Activated CD8-positive, alpha-beta memory T cell treated with anti-CD3 and anti-CD28 coated beads, Interleukin-2, amount 50 U/mL, for 48 hours (primary cell): ENCODE measurements around the gene ABHD2.
"Not testable (repeated sequence)": the region's sequence is repeated elsewhere in the genome, so short reads cannot be mapped to it uniquely, and the experiment has no call there.

Experiments used
- DNase-seq: peaks from one replicate; pipeline ENCODE4 v3.0.0-alpha.2; 2020

Gene ABHD2

DNA sequence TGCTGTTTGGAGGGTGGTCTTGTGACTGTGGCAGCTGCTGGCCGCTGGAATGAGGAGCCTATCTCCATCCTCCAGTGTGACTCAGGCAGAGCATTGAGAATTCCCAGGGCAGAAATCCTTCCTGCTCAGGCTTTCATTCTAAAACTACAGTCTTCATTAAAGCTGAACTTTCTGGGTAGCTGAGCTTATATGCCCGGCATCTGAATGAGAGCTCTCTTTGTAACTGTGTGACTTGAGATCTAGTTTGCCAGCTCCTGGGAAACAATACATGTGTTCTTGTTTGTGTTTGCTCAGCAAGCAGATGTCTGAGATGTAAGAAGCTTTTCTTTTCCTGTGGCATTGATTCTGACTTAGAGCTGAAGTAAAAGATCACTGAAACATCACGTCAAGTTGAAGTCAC lies 110.7 kb downstream of the ABHD2 start:
- no peak for DNase-seq

DNA sequence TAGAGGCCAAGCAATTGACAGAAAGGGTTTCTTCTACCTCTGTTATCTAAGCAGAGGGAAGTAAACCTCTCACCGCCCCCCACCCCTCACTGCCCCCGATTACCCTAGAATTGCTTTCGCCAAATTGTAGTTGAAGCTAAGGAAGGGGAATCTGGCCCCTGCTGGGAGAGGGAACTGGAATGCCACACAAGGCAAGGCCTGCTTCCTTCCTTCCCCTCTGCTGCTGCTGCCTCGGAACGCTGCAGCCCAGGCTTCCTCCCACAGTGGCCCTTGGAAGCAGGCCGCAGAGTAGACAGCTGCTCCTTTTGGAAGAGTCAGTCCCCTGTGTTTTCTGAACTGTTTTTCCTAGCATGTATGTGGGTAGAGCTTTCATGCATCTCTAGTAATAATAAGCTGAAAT lies 111.5 kb downstream of the ABHD2 start:
- no peak for DNase-seq

DNA sequence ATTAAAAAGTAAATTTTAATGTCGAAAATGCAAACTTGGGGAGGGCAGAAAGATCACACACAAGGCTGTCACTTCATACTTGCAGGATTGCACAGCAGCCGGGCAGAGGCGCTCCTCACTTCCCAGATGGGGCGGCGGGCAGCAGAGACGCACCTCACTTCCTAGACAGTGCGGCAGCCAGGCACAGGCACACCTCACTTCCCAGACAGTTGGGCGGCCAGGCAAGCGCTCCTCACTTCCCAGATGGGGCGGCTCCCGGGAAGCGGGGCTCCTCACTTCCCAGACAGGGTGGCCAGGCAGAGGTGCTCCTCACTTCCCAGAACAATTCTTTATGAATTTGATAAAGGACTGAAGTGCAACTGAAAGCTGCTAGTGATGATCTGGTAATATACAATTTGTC lies 111.9 kb downstream of the ABHD2 start:
- DNase-seq = no peak

DNA sequence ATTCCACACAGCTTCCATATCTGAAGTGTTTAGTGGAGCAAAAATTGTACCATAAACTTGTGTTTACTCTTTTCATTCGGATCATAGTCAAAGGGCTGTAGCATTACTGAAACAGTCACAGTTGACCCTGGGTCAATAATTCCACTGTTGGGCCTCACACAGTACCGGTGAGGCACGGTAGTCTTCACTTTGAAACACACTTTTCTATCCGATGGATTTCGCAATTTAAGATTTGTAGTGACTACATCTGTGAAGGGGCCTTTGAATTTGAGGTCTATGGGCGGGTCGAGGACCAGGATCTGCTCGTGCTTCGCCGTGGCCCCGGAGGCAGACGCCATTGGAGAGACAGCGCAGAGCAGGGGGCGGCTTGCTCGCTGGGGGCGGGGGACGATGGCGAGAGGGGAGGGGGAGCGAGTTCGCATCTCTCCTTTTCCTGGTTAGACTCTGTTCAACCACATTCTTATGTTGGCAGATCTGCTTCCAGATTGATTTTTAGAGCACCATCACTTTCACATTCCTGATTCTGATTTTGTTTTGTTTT lies 113.3 kb downstream of the ABHD2 start:
- no peak for DNase-seq

DNA sequence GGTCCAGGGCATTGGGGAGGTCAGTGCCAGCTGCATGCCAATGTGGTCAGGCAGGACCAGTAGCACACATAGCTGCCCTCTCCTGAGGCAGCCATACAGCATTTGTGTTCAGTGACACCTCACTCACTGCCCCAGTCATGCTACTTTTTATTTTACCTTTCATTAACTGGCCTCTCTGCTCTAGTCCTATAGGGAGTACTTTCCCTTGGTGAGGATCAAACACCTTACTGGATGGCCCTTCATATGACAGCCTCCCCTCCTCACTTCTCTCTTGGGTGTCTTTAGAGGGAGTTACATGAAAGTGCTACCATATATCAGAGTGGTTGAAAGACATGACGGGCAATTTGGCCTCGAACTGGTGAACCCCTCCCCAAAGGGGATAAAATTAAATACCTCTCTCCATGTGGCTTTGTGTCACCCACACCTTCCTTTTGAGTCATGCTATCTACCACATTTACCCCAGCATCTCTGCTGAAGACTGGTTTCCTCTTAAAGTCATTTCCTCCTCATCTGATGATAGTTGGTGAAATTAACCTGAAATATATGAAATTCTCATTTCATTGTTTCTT lies 115.5 kb downstream of the ABHD2 start:
- DNase-seq = no peak

DNA sequence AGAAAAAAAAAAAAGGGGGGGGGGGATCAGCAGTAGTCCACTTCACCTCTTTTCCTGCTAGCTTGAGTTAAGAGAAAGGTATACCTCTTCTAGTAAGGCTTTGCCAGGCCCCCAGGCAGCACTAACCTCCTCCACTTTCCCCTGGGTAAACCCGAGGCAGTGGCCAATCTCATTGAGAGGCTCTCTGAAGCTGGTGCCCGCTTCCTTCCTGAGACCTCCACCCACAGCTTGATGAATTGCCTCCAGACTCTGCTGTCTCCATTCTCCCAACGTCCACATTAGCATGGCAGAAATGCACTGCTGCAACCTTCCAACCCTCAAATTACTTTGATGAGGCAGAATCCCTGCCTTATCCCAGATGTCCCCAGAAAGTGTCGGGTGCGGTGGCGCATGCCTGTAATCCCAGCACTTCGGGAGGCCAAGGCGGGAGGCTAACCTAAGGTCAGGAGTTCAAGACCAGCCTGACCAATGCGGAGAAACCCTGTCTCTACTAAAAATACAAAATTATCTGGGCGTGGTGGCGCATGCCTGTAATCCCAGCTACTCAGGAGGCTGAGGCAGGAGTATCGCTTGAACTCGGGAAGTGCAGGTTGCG lies 117.8 kb downstream of the ABHD2 start:
- DNase-seq = no peak

DNA sequence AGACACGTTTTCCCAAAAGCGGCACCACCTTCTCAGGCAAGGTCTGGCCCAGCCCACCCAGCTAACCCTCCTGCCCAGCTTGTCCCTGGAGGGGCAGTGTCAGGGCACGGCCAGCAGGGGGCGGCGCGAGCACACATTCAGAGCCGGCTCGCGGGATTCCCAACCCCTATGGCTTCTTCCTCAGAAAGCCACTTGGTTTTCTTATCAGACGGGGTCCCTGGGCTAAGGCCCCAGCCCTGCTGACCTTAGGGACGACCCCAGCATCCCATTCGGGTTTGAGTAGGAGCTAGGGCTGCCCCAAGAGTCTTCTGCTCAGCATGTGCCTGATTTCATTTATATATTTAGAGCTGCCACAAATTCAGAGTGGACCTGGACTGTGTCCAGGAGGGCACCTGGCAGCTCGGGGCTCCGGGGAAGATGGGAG lies 118.7 kb downstream of the ABHD2 start:
- peak; percentile 91 for DNase-seq

DNA sequence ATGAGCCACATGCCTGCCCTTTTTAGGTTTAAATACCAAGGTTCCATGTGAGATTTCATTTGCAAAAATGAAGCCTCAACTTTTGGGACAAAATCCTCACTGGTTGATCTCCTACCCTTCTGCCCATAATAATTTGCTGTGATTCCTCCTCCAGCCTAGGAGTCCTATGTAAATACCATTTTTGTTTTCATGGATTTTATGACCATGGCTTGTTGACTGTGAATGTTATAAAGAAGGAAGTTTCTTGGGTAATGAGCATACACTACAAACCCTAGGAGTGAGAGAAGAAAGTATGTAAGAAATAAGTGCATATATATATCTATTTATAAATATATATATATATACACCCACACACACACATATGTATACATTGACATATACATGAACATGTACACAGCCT lies 120.0 kb downstream of the ABHD2 start:
- no peak for DNase-seq

DNA sequence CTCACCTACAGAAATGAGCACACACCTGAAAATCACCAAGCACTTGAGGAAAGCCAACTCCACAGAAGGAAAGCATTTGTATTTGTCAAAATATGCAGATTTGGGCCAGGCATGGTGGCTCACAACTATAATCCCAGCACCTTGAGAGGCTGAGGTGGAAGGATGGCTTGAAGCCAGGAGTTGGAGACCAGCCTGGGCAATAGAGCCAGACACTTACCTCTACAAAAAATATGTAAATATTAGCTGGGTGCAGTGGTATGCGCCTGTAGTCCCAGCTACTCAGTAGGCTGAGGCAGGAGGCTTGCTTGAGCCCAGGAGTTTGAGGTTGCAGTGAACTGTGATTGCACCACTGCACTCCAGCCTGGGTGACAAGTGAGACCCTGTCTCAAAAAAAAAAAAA lies 120.8 kb downstream of the ABHD2 start:
- no peak for DNase-seq

DNA sequence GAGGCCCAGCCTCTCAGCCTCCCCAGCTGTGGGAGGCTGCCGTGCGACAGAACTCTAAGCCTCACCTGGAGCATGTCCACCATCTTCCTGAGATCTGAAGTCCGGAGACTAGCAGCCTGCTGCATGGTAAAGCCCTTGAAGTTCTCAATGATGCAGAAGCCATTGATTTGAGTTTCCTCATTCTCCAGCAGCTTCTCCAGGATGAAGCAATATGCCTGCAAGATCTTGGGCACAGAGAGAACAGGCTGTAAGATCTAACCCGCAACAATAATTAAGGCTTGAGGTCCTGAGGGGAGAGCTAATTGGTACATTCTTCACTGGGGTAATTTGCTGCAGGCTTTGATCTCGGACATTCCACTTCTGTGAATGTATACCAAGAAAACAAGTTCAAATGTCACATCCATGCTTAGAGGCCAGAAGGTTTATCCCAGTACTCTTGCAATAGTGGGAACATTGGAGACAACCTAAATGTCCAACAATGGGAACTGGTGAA lies 123.5 kb downstream of the ABHD2 start:
- no peak for DNase-seq

DNA sequence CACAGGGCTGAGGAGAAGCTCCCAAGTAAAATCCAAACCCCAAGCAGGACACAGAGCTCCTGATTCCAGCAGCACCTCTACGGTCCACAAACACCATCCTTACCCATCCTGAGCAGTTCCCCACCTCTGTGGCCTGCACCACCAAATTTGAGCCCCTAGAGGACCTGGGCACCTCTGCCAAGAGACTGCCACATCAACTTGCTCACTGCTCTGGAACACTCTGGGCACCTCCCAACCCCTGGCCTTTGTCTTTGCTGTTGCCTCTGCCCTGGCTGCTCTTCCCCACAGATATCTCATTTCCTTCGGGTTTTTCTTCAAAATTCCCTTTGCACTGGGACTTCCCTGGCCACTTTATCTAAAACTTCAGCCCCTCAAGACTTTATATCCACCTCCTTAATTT lies 127.4 kb downstream of the ABHD2 start:
- DNase-seq = no peak

DNA sequence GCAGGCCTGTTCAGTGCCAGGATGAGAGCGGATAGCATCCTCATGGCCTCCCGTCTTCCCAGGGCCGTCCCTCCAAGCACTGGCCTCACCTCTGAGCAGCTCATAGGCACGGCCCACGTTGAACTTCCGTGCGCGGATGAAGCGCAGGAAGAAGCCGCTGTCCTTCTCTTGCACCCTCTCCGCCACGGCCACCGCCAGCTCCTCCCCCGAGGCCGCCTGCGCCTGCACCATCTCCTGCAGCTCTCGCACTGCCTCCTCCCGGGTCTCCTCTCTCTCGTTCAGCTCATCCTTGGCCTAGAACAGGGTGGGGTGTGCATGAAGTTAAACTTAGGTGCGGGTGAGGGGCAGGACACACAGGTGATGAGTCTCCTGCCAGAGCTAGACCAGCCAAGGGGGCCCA lies 128.8 kb downstream of the ABHD2 start:
- DNase-seq = no peak

DNA sequence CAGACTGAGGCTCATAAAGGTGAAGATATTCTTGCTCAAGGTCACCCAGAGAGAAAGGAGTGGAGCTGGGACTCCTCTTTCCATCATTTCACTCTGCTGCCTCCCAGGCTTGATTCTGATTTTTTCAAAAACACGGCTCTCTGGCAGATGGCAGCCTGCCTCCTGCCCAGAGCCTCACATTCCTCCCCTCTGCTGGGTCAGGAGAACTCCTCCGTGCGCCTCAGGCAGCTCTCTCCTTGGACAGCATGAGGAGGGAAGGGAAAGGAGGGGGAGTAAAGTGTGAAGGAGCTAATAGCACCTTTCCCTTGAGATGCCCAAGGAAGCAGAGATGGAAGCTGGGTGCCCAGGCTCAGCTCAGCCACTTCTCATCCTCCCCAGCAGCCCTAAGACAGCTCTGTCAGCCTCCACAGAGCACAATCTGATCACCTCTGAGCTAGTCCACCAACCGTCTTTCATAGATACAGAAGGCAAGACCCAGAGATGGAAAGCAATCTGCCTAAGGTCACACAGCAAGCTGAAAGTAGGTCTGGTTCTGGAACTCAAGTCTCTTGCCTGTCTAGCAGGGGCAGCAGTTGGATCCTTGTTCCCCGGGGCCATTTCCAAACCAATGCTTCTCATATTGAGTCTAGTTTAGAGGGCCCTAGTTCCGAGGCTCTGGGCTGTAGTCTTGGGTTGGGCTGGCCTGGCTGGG lies 129.6 kb downstream of the ABHD2 start:
- DNase-seq = no peak

DNA sequence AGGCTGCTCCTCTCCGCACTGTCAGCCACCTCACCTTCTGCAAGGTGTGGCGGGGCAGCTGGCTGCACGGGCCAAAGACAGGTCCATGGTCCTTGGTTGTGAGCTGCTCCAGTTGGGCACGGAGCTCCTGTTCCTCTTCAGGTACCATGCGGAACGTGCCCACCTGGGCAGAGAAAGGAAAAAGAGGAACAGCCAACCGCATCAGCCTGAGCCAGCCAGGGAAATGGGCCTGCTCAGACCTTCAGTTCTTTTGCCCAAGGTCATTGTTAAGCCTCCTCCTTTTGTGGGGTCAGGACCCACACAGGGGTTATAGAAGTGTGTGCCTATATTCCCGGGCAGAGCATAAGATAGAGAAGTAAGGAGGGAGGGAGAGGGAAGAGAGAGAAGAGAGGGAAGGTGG lies 130.3 kb downstream of the ABHD2 start:
- DNase-seq = no peak

DNA sequence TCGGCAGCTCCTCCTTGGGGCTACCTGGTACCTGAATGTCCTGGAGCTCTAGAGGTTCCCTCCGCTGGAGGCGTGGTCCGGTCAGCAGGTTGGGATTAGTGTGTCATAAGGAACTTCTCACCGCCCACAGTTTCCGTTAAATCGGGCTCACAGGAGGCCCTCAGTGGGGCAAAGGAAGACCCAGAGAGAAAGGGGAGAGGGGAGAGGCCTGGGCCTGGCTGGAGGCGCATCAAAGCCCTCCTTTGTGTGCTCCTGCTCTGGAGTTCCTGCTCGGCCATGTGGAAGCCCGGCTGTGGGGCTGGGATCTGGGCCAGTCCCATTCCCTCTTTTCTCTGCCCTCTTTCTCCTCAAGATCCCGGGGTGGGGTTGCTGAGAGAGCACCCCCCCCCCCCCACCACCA lies 133.3 kb downstream of the ABHD2 start, which contains the start of gene RLBP1:
TSS of gene RLBP1 (minus strand) at position 37 of the 400 bp plus-strand sequence. CDS start 2,604 bp downstream, outside the sequence.
- no peak for DNase-seq

DNA sequence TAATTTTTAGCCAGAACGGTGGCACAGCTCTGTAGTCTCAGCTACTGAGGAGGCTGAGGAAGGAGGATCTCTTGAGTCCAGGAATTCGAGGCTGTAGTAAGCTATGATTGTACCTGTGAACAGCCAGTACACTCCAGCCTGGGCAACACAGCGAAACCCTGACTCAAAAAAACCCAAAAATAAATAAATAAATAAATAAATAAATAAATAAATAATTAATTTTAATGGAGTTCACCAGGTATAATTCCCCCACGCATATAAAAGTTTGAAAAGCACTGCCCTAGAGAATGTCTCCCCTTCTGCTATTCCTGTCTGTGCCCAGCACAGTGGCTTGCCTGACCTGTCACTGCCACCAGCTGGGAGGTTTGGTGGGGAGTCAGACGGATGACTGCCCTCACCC lies 137.3 kb downstream of the ABHD2 start:
- DNase-seq = no peak

DNA sequence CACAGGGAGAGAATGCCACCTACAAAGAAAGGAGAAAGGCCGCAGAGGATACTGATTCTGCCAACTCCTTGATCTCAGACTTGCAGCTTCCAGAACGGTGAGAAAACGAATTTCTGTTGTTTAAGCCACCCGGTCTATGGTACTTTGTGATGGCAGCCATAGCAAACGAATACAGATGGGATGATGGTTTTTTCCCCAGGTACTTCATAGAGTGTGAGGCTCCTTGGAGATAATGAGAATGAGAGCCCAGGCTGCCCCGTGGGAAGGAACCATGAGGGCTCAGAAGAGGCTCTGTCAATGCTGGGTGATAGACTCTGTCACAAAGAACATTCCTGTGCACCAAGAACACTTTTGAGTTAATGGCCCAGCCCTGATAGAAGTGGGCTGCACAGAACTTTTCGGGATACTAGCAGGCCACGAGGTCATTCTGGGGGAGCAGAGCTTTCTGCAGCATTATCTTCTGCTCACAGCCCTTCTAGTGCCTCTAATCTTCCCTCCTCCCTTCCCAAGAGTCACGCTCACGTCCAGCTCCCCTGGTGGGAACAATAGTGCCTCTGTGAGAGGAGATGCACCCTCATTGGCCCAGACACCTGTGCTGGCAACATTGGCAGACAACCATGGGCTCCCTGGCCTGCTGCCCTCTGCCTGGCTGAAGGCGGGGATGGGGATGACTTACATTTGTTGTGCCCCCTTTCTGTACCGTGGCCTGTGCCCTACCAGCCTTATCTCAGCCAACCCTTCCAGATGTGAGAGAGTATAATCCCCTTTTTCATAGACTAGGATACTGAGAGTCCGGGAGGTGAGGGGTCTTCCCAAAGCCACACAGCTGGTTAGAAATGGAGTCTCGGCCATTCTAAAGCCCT lies 138.3 kb downstream of the ABHD2 start:
- DNase-seq = peak; percentile 26

DNA sequence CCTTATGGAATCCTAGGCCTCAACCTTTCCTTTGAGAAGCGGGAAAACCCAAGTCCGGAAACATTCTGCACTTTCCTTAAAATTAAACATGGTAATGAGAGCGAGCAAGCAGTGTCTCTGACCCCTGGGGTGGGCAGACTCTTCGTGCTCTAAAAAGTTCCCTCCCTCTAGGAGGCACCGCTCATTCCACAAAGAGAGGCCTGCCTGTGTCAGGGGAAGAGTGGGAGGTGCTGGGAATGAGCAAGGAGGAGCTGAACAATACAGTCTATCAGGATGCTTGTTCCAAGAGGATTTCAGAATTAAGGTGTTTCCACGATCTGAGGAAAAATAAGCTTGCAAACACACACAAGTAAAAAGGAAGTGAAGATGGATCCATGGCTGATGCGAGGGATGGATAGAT lies 139.2 kb downstream of the ABHD2 start:
- no peak for DNase-seq

DNA sequence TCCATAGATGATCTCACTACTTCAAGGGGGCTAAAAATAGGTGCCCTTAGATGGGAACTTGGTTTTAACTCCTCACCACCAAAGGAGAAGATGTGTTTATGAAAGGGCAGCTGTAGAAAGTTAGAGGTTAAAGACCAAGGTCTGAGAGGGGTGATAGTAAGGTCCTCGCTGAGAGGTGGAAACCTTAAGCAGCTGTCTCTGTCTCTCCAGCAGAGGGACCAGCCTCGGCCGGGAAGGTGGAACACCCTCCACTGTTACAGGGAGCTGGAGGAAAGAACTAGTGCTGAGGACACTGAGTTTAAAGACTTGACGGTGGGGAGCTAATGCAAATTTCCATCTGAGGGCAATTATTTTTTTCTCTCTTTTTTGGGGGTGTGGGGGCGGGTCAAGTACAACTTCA lies 142.0 kb downstream of the ABHD2 start:
- no peak for DNase-seq

DNA sequence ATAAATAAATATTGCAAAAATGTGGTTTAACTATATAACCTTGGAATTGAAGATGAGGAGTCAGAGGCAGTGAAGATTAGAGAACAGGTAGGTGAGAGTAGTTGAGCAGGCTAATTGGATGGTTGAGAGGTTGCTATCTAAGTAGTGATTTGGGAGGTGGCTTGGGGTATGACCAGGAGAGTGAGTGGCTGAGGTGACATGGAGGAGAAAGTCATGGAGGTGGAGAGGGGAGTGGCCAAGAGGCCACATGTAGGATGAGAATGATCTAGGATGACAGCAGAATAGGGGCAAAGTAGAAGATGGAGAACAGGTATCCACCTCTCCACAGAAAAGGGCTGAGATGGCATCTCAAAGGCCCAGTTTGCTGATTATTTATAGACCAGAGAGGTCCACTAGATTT lies 143.6 kb downstream of the ABHD2 start:
- no peak for DNase-seq

DNA sequence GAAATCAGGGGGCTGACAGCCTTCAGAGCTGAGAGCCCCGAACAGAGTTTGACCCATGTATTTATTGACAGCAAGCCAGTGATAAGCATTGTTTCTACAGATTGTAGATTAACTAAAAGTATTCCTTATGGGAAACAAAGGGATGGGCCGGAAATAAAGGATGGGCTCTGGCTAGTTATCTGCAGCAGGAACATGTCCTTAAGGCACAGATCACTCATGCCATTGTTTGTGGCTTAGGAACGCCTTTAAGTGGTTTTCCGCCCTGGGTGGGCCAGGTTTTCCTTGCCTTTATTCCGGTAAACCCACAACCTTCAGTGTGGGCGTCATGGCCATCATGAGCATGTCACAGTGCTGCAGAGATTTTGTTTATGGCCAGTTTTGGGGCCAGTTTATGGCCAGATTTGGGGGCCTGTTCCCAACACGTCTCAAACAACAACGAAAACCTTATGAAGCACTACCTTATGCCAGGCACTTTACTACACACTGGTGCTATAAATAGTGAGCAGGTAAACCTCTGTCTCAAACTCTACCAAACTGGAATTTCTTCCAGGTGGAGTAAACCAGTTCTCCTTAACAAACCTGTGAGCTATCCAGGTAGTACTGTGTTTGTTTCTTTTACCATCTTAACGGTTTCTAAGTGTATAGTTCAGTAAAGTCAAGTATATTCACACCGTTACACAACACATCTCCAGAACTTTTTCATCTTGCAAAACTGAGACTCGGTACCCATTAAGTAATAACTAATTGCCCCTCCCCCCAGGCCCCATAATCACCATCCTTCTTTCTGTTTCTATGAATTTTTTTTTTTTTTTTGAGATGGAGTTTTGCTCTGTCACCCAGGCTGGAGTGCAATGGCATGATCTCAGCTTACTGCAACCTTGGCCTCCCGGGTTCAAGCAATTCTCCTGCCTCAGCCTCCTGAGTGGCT lies 151.9 kb downstream of the ABHD2 start:
- not testable (repeated sequence) for DNase-seq
